ENCODE data around the gene TANK.
"Not testable (repeated sequence)": the region's sequence is repeated elsewhere in the genome, so short reads cannot be mapped to it uniquely, and the experiment has no call there.

TANK gene

DNA sequence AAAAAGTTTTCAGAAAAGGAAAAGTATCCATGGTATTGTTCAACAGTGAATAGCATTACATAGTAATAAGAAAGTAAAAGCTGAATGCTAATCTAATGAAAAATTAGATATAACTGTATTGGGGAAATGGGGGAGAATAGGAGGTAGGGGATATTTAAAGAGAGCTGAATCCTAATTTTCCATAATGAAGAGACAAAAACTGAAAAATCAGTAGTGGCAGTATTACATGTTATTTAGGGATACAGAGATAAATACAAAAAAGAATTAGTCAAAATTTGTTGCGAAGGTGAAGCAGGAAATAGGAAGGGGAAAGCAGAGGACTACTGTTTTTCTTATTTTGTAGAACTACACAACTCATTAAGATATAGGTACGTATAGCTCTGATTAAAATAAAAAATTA is 9.1 kb downstream of the TANK start:
- no peak for DNase-seq (ENCODE audit: low read depth in 2 of 2)

DNA sequence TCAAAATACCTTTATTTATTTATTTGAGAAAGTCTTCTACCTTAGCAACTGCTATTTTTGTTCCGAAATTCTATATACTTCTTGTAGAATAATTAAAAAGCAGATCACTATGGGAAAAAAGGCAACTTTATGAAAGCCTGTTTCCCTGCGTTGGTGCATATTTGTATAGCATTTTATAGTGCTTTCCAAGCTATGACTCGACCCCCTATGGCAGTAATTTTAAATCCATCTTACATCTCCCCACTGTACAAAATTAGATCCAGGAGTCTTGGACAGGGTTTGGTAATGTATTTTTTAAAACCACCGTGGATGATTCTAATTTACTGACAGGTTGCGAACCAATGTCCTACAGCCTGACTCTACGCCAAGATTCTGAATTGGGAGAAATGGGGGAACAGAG is 10.1 kb downstream of the TANK start:
- no peak for DNase-seq (ENCODE audit: low read depth in 2 of 2)

DNA sequence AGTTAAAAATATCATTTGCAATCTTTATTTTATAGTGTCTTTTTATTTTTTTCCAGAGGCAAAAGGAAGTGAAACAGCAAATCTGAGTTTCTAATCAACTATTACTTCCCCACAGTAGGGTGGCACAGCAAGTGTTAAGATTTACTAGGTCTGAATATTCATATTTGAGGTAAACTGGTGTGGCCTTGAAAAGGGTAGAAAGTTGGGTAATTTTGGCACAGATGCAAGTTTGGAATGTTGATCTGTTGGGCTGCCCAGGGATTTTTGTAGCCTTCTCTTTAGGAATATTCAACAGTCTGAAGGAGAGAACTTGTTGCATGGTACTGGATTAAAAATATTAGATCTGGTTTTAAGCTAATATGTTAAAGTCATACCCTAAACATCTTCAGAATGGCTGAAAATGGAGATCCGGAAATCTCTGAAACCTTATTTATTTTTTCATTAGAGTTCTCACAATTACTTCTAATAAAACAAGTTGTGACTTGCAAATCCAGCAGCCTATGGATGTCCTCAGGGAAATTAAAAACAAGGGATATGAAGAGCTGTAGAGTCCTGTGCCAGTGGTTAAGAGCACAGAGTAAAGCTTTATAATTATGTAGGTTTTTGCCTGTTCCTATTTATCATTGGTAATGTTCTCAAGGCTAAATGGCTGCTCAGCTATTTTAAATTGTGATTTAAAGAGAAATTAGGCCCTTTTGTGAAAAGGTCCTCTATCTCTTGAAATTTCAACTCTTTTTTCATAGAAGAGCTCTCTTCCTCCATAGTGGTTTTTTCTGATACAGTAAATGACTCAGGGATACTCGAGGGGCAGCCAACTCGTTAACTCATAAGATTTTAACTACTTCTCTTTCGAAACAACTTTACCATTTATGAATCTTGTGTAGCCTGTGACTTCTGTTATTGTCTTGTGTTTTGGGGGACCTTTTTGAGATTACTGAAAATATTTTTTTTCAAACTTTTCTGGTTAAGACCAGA is 11.0 kb downstream of the TANK start:
- no peak for DNase-seq (ENCODE audit: low read depth in 2 of 2)

DNA sequence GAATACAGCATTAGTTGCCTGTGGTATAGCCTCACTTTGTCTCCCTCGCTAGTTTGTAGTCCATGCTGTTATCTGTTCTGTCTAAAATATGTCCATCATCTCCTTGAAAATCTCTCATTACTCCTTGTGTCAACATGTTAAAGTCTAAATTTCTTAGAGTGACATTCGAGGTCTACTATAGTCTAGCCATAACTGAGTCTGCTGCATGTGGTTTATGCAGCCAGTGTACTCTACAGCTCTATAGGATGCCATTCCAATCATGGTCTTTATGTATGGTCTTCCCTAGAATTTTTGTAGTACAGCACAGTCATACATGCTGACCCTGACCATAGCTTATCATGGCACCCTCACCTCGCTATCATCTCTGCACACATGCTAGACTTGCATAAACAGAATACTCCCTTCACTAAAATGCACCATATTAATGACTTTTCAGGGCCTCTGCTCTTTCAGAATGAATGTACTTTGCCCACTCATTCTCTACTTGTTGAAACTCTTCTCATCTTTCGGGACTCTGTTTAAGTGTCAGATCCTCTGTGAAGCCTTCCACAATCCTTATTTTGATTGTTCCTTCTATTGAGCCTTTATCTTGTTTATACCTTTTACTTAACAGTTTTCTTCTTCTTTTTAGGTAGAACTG is 12.8 kb downstream of the TANK start:
- no peak for DNase-seq (ENCODE audit: low read depth in 2 of 2)

DNA sequence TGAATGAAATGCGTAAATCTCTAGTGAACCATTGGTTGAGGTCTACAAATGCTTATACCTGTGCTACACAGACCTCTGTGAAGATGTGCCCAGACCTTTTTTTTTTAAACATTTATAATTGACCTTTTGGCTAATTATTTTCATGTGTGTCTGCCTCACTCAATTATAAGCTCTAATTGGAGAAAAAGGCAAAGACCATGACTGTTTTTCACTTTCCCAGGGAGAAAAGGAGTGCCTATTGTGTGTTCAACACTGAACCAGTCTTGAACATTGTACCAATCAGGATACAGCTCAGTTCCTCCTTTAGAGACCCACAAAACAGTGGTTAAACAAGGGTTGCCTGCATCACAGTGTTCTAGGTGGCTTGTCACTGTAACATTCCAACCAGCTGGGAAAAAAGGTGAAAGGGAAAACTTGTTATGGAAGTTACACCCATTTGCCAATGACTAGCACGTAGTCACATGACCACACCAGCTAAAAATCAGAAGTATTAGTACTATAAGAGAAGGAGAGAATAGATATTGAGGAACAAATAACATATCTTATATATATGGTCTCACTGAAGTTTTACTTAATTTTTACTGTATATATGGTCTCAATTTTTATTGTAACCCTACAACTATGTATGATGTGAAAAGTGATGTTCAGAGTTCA is 13.4 kb downstream of the TANK start:
- DNase-seq (ENCODE audit: low read depth in 2 of 2) = no peak

DNA sequence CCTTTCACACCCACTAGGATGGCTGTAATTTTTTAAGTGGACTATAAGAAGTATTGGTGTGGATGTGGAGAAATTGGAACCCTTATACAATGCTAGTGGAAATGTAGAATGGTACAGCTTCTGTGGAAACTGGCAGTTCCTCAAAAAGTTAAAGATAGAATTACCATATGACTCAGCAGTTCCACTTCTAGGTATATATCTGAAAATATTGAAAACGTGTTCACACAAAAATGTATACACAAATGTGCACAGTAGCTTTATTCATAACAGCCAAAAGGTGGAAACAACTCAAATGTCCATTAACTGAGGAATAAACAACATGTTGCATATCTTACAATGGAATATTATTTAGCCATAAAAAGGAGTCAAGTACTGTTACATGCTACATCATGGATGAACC is 17.7 kb downstream of the TANK start:
- no peak for DNase-seq (ENCODE audit: low read depth in 2 of 2)

DNA sequence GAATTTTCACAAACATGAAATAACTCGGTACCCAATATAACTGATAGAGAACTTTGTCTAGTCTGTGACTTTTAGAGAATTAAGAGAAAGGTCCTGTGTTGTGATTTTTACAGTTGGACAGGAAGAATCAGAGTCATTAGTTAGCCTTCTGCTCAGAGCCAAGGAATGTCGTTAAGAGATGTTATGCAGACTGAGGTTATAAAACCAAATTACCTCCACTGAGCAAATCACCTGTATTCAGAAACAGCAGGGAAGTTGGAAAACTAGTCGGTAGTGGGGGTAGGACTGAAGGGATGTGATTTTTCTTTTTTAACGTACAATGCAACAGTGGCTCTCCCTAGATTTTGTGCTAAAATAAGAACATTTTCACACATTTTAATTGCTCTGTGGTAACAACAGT is 18.5 kb downstream of the TANK start:
- DNase-seq (ENCODE audit: low read depth in 2 of 2) = no peak

DNA sequence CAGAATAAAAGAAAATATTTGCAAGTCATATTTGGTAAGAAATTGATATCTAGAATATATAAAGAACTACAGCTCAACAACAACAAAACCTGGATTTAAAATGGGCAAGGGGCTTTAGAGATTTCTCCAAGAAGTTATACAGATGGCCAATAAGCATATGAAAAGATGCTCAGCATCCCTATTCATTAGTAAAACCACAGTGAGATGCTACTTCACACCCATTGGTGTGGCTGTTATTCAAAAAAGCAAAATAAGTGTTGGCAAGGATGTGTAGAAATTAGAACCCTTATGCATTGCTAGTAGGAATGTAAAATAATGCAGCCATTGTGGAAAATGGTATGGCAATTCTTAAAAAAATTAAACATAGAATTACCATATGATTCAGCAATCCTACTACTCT is 29.8 kb downstream of the TANK start:
- DNase-seq (ENCODE audit: low read depth in 2 of 2) = no peak

DNA sequence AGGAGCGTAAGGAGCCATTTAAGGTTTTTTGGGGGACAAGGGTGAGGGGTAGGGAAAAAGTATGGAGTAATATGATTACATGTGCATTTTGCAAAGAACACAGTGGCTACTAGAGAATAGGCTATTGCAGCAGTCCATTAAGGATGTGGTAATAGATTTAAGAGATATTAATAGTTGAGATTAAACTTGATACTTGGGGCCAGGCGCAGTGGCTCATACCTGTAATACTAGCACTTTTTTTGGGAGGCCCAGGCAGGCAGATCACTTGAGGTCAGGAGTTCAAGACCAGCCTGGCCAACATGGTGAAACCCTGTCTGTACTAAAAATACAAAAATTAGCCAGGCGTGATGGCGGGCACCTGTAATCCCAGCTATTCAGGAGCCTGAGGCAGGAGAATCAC is 35.4 kb downstream of the TANK start:
- DNase-seq (ENCODE audit: low read depth in 2 of 2) = not testable (repeated sequence)

DNA sequence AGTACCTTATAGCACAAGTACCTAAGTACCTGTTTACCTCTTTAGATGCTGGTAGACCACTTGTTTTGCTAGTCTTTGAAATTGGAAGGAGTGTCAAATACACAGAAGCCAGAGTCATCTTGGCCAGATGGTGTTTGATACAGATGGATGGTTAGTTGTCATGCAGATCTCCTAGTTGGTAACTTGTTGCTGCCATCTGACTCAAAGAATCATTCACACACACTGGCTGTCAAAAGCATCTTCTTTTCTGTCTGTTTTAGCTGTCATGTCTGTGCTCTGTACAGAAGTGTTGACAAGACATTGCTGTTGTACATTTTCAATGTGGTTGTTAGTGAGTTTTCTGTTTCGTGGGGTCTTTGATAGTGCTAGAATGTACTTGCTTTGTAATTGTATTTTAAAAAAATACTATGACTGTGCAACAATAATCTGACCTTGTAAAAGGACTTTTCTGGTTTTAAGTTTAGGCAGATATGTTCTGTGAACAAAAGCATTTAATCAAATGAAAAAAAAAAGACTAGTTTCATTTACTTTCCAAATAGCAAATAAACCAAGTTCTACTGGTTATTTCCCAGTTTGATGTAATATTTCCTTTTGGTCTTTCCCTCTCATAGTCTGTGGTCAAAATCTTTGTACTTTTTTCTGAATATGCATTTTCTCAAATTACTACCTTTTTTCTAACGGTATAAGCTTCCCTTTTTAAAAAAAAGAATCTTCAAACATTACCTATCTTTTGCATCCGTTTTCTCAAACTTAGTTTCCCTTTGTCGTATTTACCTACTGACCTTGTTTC is 39.9 kb downstream of the TANK start:
- no peak for DNase-seq (ENCODE audit: low read depth in 2 of 2)

DNA sequence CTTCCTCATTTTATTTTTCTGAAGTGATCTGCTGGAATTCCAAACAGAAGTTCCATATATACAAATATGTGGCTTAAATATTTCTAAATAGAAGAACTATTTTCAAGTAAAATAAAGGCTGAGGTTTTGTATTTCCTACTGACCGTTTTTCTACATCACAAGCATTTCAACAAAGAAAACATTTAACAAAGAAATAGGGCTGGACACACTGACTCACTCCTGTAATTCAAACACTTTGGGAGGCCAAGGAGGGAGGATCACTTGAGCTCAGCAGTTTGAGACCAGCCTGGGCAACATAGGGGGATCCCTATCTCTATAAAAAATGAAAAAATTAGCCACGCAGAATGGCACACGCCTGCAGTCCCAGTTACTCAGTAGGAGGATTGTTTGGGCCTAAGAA is 44.6 kb downstream of the TANK start:
- DNase-seq (ENCODE audit: low read depth in 2 of 2) = no peak

DNA sequence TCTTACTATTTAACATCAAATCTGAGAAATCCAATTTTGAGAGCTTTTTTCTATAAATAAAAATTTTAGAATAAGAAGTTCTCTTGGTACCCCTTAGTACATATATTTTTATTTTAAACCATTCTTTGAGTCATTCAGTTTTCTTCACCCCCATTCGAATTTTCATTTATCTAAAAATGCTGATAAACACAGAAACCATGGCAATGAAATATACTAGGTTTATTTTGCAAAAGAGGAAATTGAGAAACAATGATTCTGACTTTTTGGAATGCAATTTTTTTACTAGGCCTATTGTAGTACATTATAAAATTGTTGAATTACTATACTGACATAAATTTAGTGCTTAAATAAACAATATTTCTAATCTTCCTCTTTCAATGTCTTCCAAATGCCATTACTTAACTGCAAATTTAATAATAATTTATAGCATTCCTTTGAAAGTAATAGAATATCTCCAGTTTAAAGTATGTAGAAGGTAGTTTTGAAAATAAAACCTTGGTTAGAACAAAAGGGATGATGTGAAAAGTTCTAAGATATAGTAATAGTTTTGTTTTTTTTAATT is 46.3 kb downstream of the TANK start:
- no peak for DNase-seq (ENCODE audit: low read depth in 2 of 2)

DNA sequence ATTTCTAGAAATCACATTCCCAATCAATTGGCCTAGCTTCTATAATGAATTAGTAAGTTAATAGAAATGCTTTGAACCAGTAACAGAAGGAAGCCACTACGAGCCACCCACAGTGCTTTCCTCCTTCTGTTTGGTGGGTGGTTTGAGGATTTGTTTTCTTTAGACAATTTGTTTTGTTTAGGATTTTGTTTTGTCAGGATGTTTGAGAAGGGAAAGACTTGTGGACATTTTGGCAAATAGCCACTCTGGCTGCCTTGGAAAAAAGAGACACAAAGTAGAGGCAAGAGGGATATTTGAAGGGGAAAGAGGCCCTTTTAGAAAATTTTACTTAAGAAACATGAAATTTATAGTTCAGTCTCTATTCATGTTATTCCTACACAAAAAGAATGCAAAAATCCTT is 47.7 kb downstream of the TANK start:
- DNase-seq (ENCODE audit: low read depth in 2 of 2) = no peak

DNA sequence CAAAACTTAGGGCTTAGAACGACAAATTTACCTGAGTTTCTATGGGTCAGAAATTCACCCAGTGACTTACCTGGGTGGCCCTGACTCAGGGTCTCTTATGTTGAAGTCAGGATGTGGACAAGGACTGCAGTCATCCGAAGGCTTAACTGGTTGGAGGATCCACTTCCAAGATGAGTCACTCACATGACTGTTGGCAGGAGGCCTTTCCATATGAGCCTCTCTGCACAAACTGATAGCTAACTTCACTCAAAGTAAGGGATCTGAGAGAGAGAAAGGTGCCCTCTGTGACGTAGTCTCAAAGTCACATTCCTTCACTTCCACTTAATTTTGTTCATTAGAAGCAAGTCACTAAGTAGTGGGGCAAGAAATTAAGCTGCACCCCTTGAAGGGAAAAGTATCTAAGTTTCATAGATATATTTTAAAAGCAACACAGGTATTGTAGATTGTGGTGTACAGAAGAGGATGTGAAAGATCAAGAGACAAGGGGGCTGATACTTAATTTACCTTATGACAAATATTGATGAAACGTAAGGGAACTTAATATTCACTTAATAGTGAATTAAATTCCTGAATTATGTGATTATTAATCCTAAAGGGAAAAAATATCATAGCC is 48.4 kb downstream of the TANK start:
- no peak for DNase-seq (ENCODE audit: low read depth in 2 of 2)

DNA sequence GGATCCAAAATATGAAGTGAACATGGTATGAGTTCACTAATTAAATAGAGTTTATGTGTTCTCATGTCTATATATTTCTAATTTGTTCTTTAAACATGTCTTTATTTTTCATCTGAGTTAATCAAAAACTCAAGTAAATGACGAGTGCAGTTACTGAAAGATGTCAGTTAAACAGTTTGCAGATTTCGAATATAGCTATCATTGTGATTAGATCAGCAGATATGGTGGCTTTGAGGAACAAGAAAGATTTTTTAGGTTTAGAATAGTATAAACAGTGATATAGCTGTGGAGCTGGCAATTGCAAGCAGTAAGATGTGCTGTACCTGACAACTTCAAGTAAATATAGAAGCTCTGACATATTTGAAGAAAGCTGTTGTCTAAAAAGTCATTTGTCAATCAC is 49.7 kb downstream of the TANK start:
- DNase-seq (ENCODE audit: low read depth in 2 of 2) = no peak

DNA sequence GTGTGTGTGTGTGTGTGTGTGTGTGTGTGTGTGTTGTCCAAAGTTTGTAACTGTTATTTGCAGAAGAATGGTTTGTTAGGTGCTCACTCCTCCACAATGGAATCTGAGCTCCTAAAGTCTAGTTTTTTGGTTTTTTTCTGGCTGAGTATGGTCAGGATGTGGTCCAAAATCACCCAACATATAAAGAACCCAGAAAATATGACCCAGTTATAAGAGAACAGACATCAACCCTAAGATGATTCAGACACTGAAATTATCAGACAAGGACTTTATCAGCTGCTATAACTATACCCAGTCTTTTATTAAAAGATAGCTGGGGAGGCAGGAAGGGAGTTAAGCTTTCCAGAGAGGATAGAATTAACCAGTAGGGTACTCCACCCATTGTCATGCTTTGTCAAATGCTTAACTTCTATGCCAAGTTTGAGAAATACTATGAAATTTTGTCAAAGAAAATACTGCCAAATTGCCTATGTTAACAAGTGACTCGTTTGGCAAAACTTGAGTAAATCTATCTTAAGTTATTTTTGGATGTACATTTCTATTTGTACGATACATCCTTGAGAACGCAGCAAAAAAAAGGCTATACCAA is 57.5 kb downstream of the TANK start:
- DNase-seq (ENCODE audit: low read depth in 2 of 2) = no peak

DNA sequence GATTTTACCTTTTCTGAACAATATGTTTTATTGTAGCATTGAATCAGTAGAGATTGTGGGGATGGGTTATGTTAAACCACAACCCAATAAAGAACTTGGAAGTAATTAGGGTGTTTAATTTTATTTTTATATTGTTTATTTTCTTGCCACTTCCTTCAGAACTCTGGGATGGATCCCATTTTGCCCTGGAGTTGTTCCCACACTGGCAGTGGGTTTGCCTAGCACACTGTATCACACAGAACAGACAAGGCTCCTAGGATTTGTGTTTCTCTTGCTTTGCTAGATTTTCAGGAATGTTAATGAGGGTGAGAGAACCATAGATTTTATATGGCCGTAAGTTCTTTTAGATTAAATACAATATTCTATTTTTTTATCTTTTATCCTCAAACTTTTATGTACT is 59.0 kb downstream of the TANK start:
- no peak for DNase-seq (ENCODE audit: low read depth in 2 of 2)

DNA sequence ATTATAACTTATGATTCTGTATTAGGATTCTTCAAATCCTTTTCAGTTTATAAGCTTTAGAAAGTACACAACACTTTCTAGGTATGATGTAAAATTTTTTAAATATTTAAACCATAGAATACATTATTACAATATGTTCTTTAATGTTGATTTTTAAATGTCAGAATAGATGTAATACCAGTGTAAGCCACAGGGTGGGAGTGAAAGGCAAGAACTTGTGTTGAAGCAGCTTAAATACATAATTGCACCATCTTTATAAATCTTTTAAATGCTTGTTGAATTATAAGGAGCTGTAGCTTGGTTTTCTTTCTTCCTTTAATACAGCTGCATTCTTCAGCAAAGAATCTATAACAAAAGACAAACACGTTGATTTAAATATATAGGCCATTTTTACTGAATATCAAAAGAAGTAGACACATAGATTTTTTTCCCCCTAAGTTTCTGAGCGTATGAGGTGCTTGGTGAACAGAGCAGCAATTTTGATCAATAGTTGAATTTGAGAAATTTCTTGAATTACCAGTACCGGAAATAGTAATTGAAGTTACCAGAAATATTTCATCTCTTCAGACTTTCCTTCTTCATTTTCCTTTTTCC is 63.0 kb downstream of the TANK start:
- peak in 1 of 2 donors; percentile 31 for DNase-seq (ENCODE audit: low read depth in 2 of 2)

DNA sequence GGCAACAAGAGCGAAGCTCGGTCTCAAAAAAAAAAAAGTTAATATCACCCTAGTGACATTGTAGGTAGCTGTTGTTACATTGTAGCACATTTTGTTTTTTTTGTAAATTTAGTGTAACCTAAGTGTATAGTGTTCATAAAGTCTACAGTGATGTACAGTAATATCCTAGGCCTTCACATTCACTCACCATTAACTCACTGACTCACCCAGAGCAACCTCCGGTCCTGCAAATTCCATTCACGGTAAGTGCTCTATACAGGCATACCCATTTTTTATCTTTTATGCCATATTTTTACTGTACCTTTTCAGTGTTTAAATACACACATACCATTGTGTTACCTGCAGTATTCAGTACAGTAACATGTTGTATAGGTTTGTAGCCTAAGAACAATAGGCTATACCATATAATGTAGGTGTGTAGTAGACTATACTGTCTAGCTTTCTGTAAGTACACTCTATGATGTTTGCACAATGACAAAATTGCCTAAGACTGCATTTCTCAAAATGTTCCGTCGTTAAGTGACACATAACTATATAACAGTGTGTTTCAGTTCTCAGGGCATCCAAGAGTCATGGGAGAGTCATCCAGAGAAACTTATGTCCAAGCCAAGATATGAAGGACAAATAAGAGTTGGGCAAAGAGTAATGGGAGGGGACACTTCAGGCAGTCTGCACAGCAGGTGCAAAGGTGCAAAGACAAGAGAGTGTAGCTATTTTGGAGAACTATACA is 68.4 kb downstream of the TANK start:
- no peak for DNase-seq (ENCODE audit: low read depth in 2 of 2)

DNA sequence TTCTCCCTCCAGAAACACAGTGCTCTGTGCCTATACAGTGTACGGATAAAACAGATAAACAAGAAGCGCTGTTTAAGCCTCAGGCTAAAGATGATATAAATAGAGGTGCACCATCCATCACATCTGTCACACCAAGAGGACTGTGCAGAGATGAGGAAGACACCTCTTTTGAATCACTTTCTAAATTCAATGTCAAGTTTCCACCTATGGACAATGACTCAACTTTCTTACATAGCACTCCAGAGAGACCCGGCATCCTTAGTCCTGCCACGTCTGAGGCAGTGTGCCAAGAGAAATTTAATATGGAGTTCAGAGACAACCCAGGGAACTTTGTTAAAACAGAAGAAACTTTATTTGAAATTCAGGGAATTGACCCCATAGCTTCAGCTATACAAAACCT is 70.7 kb downstream of the TANK start:
- no peak for DNase-seq (ENCODE audit: low read depth in 2 of 2)

Data from stimulated activated CD4-positive, alpha-beta T cell treated with anti-CD3 and anti-CD28 coated beads, Interleukin-1b, Interleukin-23, amount 100 ng/mL, for 4 hours (primary cell).